CD14-positive monocyte (primary cell): ENCODE measurements around the gene STING1. TPM values are rescaled to one million over a fixed set of nuclear protein-coding genes. Genes with fewer than 3 reads are reported as not detected.
"Not testable (repeated sequence)": the region's sequence is repeated elsewhere in the genome, so short reads cannot be mapped to it uniquely, and the experiment has no call there.

ENCODE experiments used
- DNase-seq, 3 donors: peaks; one replicate each; pipeline ENCODE4 v3.0.0-alpha.2; 2011 to 2022
- H2AFZ ChIP-seq: 2 replicates; pipeline ENCODE4 v1.6.0; 2012; ENCODE audit warnings: mild to moderate bottlenecking, low read depth, low read length, inconsistent platforms; ENCODE audit not compliant: insufficient read depth, poor library complexity, severe bottlenecking
- H3K27ac ChIP-seq, 2 donors: 1 replicate in 1 of 2; 2 replicates in 1 of 2; pipeline ENCODE4 v1.5.1; 2012 to 2013; ENCODE audit warnings: low read length in 2 of 2, control low read depth in 1 of 2, inconsistent platforms in 1 of 2, low read depth in 1 of 2, mild to moderate bottlenecking in 1 of 2
- H3K27me3 ChIP-seq, 2 donors: one replicate each; pipeline versions ENCODE4 v1.6.0 to v1.6.1; 2011 to 2013; ENCODE audit warnings: low read length in 2 of 2; ENCODE audit not compliant: control insufficient read depth in 2 of 2, insufficient read depth in 2 of 2
- H3K36me3 ChIP-seq, 2 donors: replicated peaks in 1 of 2; 1 replicate in 1 of 2; 2 replicates in 1 of 2; pipeline versions ENCODE4 v1.5.1 to v1.6.1; 2012 to 2013; ENCODE audit warnings: low read length in 2 of 2, control low read depth in 1 of 2, inconsistent platforms in 1 of 2, mild to moderate bottlenecking in 1 of 2; ENCODE audit not compliant: insufficient read depth in 2 of 2, control insufficient read depth in 1 of 2
- H3K4me1 ChIP-seq, 2 donors: 1 replicate in 1 of 2; 2 replicates in 1 of 2; pipeline versions ENCODE4 v1.5.1 to v1.6.1; 2012 to 2013; ENCODE audit warnings: low read length in 2 of 2, control low read depth in 1 of 2, inconsistent platforms in 1 of 2, mild to moderate bottlenecking in 1 of 2, moderate library complexity in 1 of 2; ENCODE audit not compliant: insufficient read depth in 2 of 2, control insufficient read depth in 1 of 2
- H3K4me2 ChIP-seq: replicated peaks from 2 replicates; pipeline ENCODE3; 2012; ENCODE audit warnings: low read length, moderate library complexity, mild to moderate bottlenecking; ENCODE audit not compliant: poor library complexity, severe bottlenecking; ENCODE audit errors: extremely low read depth
- H3K4me3 ChIP-seq, 3 experiments: fragments of 200-600 bp in 1 of 3; sonication (generic) in 1 of 3; replicated peaks in 1 of 3; 1 replicate in 2 of 3; 2 replicates in 1 of 3; pipeline ENCODE4 v1.5.1; 2011 to 2013; ENCODE audit warnings: low read length in 3 of 3, mild to moderate bottlenecking in 3 of 3, control low read depth in 2 of 3, low read depth in 2 of 3, inconsistent platforms in 1 of 3, moderate library complexity in 1 of 3
- H3K79me2 ChIP-seq: 2 replicates; pipeline ENCODE4 v1.6.0; 2012; ENCODE audit warnings: mild to moderate bottlenecking, control low read depth, inconsistent platforms, low read length, moderate library complexity; ENCODE audit not compliant: insufficient read depth
- H3K9ac ChIP-seq: 2 replicates; pipeline ENCODE4 v1.6.0; 2017; ENCODE audit warnings: low read length, mild to moderate bottlenecking; ENCODE audit not compliant: insufficient read depth, poor library complexity, severe bottlenecking
- H3K9me3 ChIP-seq, 2 donors: replicated peaks in 1 of 2; 1 replicate in 1 of 2; 2 replicates in 1 of 2; pipeline versions ENCODE4 v1.5.1 to v1.6.1; 2012 to 2013; ENCODE audit warnings: low read length in 2 of 2, control low read depth in 1 of 2; ENCODE audit not compliant: control insufficient read depth in 1 of 2, insufficient read depth in 1 of 2
- H4K20me1 ChIP-seq: 2 replicates; pipeline ENCODE4 v1.6.0; 2012; ENCODE audit warnings: mild to moderate bottlenecking, low read length, control low read depth, moderate library complexity; ENCODE audit not compliant: insufficient read depth
- H3K27ac Mint-ChIP-seq, 7 donors: one replicate each; pipeline ENCODE4 v1.8.0; 2020; ENCODE audit warnings: mild to moderate bottlenecking in 7 of 7, mixed read lengths in 7 of 7, moderate library complexity in 6 of 7, inconsistent platforms in 2 of 7
- H3K27me3 Mint-ChIP-seq, 3 donors: one replicate each; pipeline ENCODE4 v1.8.0; 2021 to 2022; ENCODE audit warnings: low read depth in 3 of 3, mild to moderate bottlenecking in 3 of 3, mixed read lengths in 3 of 3, moderate library complexity in 3 of 3, inconsistent platforms in 1 of 3
- H3K36me3 Mint-ChIP-seq, 2 donors: one replicate each; pipeline ENCODE4 v1.8.0; 2020; ENCODE audit warnings: mixed read lengths in 2 of 2, inconsistent platforms in 1 of 2, mild to moderate bottlenecking in 1 of 2
- H3K4me1 Mint-ChIP-seq: one replicate; pipeline ENCODE4 v1.8.0; 2020; ENCODE audit warnings: mild to moderate bottlenecking, mixed read lengths
- H3K4me3 Mint-ChIP-seq, 2 donors: one replicate each; pipeline ENCODE4 v1.8.0; 2020; ENCODE audit warnings: mild to moderate bottlenecking in 2 of 2, mixed read lengths in 2 of 2, moderate library complexity in 1 of 2
- H3K9me3 Mint-ChIP-seq, 7 donors: one replicate each; pipeline ENCODE4 v1.8.0; 2020 to 2022; ENCODE audit warnings: mixed read lengths in 7 of 7, mild to moderate bottlenecking in 6 of 7, moderate library complexity in 6 of 7, inconsistent platforms in 2 of 7
- CTCF ChIP-seq: fragments of 200-600 bp; IDR thresholded peaks from one replicate; pipeline ENCODE4 v1.8.0; 2022; ENCODE audit warnings: antibody characterized with exemption, mild to moderate bottlenecking
- WGBS: methylation state at CpG from one replicate; pipeline ENCODE4 v1.1.5; 2013; ENCODE audit warnings: missing lambda C conversion rate; ENCODE audit not compliant: insufficient coverage; 5-methylcytosine and 5-hydroxymethylcytosine counted together
- intact Hi-C, 2 donors: fragments of 100-400 bp; cut with micrococcal nuclease; formaldehyde crosslinking; loops; one replicate each; pipeline versions ENCODE4 v1.15.0 to v1.15.1; 2023
- polyA plus RNA-seq, 3 donors: library from polyadenylated mRNA; depleted of rRNA in 1 of 3; unstranded in 2 of 3; stranded (reverse) in 1 of 3; fragments of 300-500 nt in 2 of 3; fragments of >200 nt in 1 of 3; fragmentation: Illumina TruSeq in 2 of 3; gene quantifications; 1 replicate in 2 of 3; 2 replicates in 1 of 3; pipeline ENCODE4 v1.2.3, GENCODE V29; 2012 to 2021

Gene STING1
- polyA plus RNA-seq, 3 donors, result 83.7 to 225 (median 115) TPM

- DNase-seq, H3K4me1 ChIP-seq, H2AFZ ChIP-seq, H3K36me3 ChIP-seq, H3K4me3 ChIP-seq, H3K27ac ChIP-seq, H3K27me3 Mint-ChIP-seq, H3K9me3 ChIP-seq, H3K9ac ChIP-seq, H3K27me3 ChIP-seq, intact Hi-C loops, H4K20me1 ChIP-seq, H3K9me3 Mint-ChIP-seq, H3K4me2 ChIP-seq, H3K36me3 Mint-ChIP-seq, H3K4me3 Mint-ChIP-seq, H3K79me2 ChIP-seq: not testable (repeated sequence)
- H3K4me1 Mint-ChIP-seq, result peaks cover 14% of the 10 kb centered on the region
- H3K27ac Mint-ChIP-seq, result peak overlapping the region in 2 of 7 donors; percentile 24 to 26
- no CpG with 5 or more reads among the region's 12 CpGs for WGBS
Measured at GRCh38 chr5:139525586-139526308, 43.2 kb upstream of the STING1 start.

GRCh38 chr5:139524940-139525585, 42.5 kb upstream of the STING1 start:
- H3K4me2 ChIP-seq, result no peak overlapping the region
- no peaks in the 10 kb centered on the region for H3K9me3 ChIP-seq
- H3K27ac ChIP-seq, result no peak overlapping the region
- no peak for DNase-seq
- H3K9me3 Mint-ChIP-seq, result peaks cover 0 to 1% (median 0%) of the 10 kb centered on the region in 7 donors
- peaks cover 17% of the 10 kb centered on the region for H3K4me1 Mint-ChIP-seq
- no peak for TF ChIP-seq CTCF
- no peak overlapping the region for H3K4me3 Mint-ChIP-seq
- H4K20me1 ChIP-seq, result no peaks in the 10 kb centered on the region
- H2AFZ ChIP-seq, result peak overlapping the region; percentile 48
- no CpG with 5 or more reads among the region's 2 CpGs for WGBS
- H3K27me3 ChIP-seq, result no peaks in the 10 kb centered on the region
- no peaks in the 10 kb centered on the region for H3K79me2 ChIP-seq
- intact Hi-C loops, result no loop called here
- H3K36me3 ChIP-seq, result no peaks in the 10 kb centered on the region
- H3K27ac Mint-ChIP-seq, result no peak overlapping the region
- peaks cover 2 to 3% (median 3%) of the 10 kb centered on the region in 3 donors for H3K27me3 Mint-ChIP-seq
- H3K36me3 Mint-ChIP-seq, result no peaks in the 10 kb centered on the region
- no peak overlapping the region for H3K4me3 ChIP-seq
- H3K9ac ChIP-seq, result no peak overlapping the region
- peaks cover 9% of the 10 kb centered on the region in 2 donors for H3K4me1 ChIP-seq
